ENCODE measurements around the gene PLEKHA4.

- no peak for TF ChIP-seq POLR2A (IDR thresholded peaks at IDR 0.05; ENCODE audit: low read depth, low read length)
- TF ChIP-seq TAF1 (IDR thresholded peaks at IDR 0.05; ENCODE audit: low read depth, low read length) = no peak
Measured at GRCh38 chr19:48806818-48807589, 61.4 kb downstream of the PLEKHA4 start.
